Activated CD4-positive, alpha-beta T cell treated with anti-CD3 and anti-CD28 coated beads, Interleukin-2, Interleukin-6, amounts not matched to agents 100 ng/mL and 50 ng/mL, durations not matched to agents 16 hours and 8 hours (primary cell): ENCODE results near the gene PEX5L.
"Not testable (repeated sequence)": the region's sequence is repeated elsewhere in the genome, so short reads cannot be mapped to it uniquely, and the experiment has no call there.

ENCODE experiments used
- DNase-seq: peaks from one replicate; pipeline ENCODE4 v3.0.0-alpha.2; 2020

Gene PEX5L

DNA sequence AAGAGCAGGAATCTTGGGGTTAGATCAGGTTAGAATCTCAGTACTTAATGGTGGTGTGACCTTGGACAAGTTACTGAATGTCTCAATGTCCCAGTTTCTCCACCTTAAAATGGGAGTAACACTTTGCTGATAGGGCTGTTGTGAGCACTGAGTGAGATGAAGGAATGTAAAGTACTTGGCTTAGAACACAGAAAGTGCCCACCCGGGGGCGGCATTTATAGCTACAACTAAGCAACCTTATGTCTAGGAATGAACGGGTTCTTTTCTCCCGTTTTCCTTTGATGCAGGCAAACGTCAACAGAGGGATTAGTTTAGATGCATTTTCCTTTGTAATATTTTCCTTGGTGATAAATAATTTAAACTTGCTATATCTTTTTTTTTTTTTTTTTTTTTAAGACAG lies 207.3 kb downstream of the PEX5L start:
- DNase-seq = no peak

DNA sequence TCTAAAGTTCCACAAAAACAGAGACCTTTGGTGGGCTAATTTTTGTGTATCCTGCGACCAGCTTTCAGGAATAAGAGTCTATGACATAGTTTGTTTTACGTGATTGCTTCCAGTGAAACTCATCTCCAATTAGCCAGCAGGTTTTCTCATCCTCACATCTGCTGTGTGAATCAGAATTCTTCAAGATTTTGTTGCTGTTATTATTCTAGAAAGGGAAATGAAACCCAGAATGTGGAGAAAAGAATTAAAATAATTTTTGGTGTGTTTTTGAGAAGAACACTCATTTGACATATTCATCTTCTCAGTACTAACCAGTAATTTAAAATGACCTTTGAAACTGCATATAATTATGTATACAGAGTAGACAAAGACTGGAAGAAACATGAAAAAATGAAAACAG lies 208.0 kb downstream of the PEX5L start:
- no peak for DNase-seq

- no peak for DNase-seq
These were observed 210.5 kb downstream of the PEX5L start for GRCh38 chr3:179826247-179826637.

- DNase-seq = no peak
These were observed 211.1 kb downstream of the PEX5L start for GRCh38 chr3:179825527-179826246.

DNA sequence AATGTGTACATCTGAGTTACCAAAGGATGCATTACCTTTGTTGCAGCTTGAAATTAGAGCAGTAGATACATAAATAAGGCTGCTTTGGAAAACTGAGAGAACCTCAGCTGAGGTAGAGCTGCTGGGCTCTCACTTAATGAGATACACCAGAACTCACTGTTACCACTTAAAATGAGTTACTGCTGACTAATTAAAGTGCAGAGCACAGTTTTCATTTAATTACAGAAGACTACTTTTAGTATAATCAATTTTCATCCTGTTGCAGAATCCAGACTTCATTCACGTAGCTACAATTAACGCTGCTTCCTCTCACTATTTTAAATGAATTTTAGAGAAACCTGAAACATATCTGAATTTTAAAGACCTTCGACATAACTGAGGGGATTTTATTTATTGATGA lies 214.4 kb downstream of the PEX5L start:
- DNase-seq = no peak

- DNase-seq = no peak
These were observed 217.4 kb downstream of the PEX5L start for GRCh38 chr3:179819379-179819778.

- DNase-seq = no peak
These were observed 224.7 kb downstream of the PEX5L start for GRCh38 chr3:179812096-179812382.

DNA sequence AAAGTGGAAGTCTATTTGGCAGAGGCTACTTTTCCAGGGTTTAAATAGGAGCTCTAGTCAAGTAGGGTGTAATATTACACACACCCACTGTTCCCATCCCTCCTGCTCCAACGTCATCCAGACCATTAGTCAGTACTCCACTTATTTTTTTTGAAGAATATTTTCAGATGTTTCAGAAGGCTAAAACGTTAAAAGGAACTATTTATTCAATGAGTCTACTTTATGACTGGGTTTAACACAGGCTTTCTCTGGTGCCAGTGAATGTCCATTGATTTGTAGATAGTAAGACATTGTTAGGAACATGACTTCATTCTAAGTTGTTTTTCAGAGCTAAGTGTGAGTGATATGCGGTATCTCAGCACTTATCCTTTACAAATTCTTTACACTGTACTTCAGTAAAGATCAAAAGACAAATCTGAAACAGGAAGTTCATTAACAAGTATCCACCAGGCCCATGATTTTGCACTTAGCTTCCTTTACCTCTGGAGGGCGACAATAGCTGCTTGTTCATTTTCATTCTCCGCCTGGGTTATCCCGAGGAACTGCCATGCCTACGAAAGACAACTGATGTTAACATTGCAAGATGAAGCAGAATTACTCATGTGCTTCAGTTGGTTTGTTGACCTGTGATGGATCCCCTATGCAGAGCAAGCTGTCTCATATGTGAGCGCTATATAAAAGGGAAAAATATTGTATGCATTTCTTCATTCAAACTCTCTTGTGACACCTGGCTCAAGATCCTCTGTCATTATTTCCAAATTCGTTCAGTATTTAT lies 225.2 kb downstream of the PEX5L start:
- peak; percentile 52 for DNase-seq

- no peak for DNase-seq
These were observed 227.1 kb downstream of the PEX5L start for GRCh38 chr3:179809639-179810038.

GRCh38 chr3:179807588-179807987 lies 229.1 kb downstream of the PEX5L start:
- no peak for DNase-seq

DNA sequence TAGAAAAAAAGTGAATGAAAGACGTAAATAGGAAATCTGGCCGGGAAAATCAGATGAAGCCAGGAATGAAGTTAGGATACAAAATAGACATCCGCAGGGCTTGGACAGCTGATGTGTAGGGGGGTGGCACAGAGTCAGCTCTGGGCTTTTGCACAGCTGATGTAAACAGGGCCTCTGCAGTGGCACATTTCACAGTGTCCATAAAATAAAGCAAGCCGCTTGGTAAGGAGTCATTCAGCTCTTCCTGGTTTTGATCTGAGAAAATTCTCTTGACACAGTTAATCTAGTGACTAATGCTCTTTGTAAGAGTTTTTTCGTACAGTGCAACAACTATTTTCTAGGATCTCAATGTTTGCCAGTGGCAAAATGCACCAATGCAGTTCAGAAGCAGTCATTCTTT lies 230.6 kb downstream of the PEX5L start:
- no peak for DNase-seq

DNA sequence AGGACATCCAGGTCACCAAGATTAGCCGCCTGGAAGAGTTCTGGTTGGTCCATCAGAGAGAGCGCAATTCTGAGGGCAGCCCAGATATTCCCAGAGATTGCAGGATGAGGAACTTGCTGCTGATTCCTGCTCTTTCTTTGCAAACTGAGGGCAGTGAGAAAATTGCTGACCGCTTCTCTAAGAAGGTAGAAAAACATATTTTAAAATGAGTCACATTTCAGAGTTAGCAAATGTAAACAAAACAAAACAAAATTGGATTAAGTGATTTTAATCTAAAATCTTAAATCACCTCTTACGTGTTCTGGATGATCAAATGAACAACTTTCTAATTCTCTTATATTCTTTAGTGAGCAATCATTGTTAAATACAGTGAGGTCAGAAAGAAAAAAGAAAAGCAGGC lies 234.9 kb downstream of the PEX5L start:
- no peak for DNase-seq

GRCh38 chr3:179801263-179801662 lies 235.5 kb downstream of the PEX5L start:
- DNase-seq = no peak

- no peak for DNase-seq
These were observed 239.5 kb downstream of the PEX5L start for GRCh38 chr3:179797192-179797591.

- no peak for DNase-seq
These were observed 240.3 kb downstream of the PEX5L start for GRCh38 chr3:179796421-179796820.

- no peak for DNase-seq
These were observed 242.4 kb downstream of the PEX5L start for GRCh38 chr3:179794355-179794754.

DNA sequence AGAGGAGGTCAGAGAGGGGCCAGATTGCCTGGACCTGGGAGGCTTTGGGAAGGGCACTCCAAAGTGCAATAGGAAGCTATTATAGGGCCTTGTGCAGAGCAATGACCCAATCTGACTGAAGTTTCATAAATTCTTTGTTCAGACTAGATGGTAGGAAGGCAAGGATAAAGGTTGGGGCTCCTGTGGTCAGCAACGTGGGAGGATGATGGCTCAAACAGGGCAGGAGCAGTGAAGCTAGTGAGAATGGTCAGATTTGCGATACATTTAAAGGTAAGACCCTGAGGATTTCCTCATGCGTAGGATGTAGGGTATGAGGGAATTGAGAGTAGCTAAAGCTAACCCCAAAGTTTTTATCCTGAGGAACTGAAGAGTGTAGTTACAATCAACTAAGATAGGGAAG lies 244.9 kb downstream of the PEX5L start:
- DNase-seq = no peak

GRCh38 chr3:179788996-179789395 lies 247.7 kb downstream of the PEX5L start:
- no peak for DNase-seq

DNA sequence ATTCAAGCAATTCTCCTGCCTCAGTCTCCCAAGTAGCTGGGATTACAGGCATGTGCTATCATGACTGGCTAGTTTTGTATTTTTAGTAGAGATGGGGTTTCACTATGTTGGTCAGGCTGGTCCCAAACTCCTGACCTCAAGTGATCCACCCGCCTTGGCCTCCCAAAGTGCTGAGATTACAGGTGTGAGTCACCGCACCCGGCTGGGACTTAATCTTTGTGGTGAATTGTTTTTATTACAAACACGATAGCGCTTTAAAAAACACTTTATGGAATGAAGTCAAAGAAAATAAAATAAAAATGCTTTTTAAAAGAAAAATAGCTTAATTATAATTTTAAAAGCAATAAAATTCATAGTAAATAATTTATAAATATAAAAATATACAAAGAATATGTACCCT lies 253.9 kb downstream of the PEX5L start:
- DNase-seq = not testable (repeated sequence)

GRCh38 chr3:179775416-179776122 lies 261.2 kb downstream of the PEX5L start:
- DNase-seq = no peak

GRCh38 chr3:179772297-179772696 lies 264.4 kb downstream of the PEX5L start:
- DNase-seq = no peak

DNA sequence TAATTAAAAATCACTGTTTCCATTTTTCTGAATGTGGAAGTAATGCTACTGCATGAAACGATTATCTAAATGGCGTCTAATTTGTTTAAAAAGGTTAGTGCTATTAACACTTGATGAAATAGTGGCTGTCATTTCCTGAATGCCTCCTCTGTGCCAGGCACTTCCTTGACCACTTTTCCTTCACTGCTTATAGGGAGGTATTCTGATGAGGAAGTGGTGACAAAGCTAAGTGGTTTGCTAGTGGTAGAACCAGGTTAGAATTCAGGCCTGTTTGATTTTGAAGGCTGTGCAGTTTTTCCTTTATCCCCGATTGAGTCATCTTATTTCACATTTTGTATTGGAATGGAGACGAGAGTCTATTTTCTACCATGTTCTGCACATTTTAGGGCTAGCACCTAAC lies 264.9 kb downstream of the PEX5L start:
- no peak for DNase-seq

- DNase-seq = no peak
These were observed 267.1 kb downstream of the PEX5L start for GRCh38 chr3:179769411-179770247.
